HG03442 (cell line): ENCODE measurements around the gene POLR1B.
A peak's percentile ranks its signal among the peaks of the same experiment; 100 is the strongest.
"Not testable (repeated sequence)": the region's sequence is repeated elsewhere in the genome, so short reads cannot be mapped to it uniquely, and the experiment has no call there.

Experiments
- ATAC-seq: cut with Tn5 transposase; IDR thresholded peaks from one replicate; pipeline ENCODE4 v1.9.1; 2021; ENCODE audit warnings: mild to moderate bottlenecking, moderate library complexity; ENCODE audit not compliant: unreplicated experiment

POLR1B gene

GRCh38 chr2:112597537-112598322 lies 55.5 kb downstream of the POLR1B start:
- ATAC-seq: no peak

GRCh38 chr2:112600634-112601033 lies 58.4 kb downstream of the POLR1B start:
- ATAC-seq: no peak

GRCh38 chr2:112601754-112602153 lies 59.5 kb downstream of the POLR1B start:
- ATAC-seq: no peak

- ATAC-seq: no peak
Measured at GRCh38 chr2:112602917-112603316, 60.7 kb downstream of the POLR1B start.

GRCh38 chr2:112603731-112604130 lies 61.5 kb downstream of the POLR1B start:
- ATAC-seq: no peak

- ATAC-seq: no peak
Measured at GRCh38 chr2:112604952-112605351, 62.7 kb downstream of the POLR1B start.

- ATAC-seq: no peak
Measured at GRCh38 chr2:112605926-112606325, 63.7 kb downstream of the POLR1B start.

- ATAC-seq: no peak
Measured at GRCh38 chr2:112606547-112606946, 64.3 kb downstream of the POLR1B start.

GRCh38 chr2:112607680-112608438 lies 65.6 kb downstream of the POLR1B start:
- ATAC-seq: no peak

- ATAC-seq: not testable (repeated sequence)
Measured at GRCh38 chr2:112609320-112609719, 67.1 kb downstream of the POLR1B start.

GRCh38 chr2:112612283-112612682 lies 70.0 kb downstream of the POLR1B start:
- not testable (repeated sequence) for ATAC-seq

GRCh38 chr2:112614201-112614840 lies 72.1 kb downstream of the POLR1B start:
- ATAC-seq: no peak

- no peak for ATAC-seq
Measured at GRCh38 chr2:112615051-112615450, 72.8 kb downstream of the POLR1B start.

- not testable (repeated sequence) for ATAC-seq
Measured at GRCh38 chr2:112615798-112616197, 73.5 kb downstream of the POLR1B start.

GRCh38 chr2:112618383-112618782 lies 76.1 kb downstream of the POLR1B start:
- no peak for ATAC-seq

GRCh38 chr2:112621790-112622527 lies 79.7 kb downstream of the POLR1B start:
- ATAC-seq: no peak

GRCh38 chr2:112622528-112622849 lies 80.2 kb downstream of the POLR1B start:
- ATAC-seq: no peak

- ATAC-seq: peak; percentile 64
Measured at GRCh38 chr2:112623913-112624777, 81.9 kb downstream of the POLR1B start.

GRCh38 chr2:112625474-112626114 lies 83.3 kb downstream of the POLR1B start:
- no peak for ATAC-seq

GRCh38 chr2:112626604-112627059 lies 84.4 kb downstream of the POLR1B start:
- ATAC-seq: no peak
